IgD-negative memory B cell (primary cell): ENCODE data around the gene POU3F4. TPM values are rescaled to one million over a fixed set of nuclear protein-coding genes. Genes with fewer than 3 reads are reported as not detected.

Experiments used
- H3K27ac Mint-ChIP-seq, 3 donors: one replicate each; pipeline ENCODE4 v1.8.0; 2020 to 2022; ENCODE audit warnings: mild to moderate bottlenecking in 3 of 3, mixed read lengths in 3 of 3, moderate library complexity in 1 of 3
- H3K27me3 Mint-ChIP-seq: one replicate; pipeline ENCODE4 v1.8.0; 2021; ENCODE audit warnings: mixed read lengths
- H3K36me3 Mint-ChIP-seq: one replicate; pipeline ENCODE4 v1.8.0; 2020; ENCODE audit warnings: mild to moderate bottlenecking, mixed read lengths
- H3K4me1 Mint-ChIP-seq, 3 donors: one replicate each; pipeline ENCODE4 v1.8.0; 2020 to 2022; ENCODE audit warnings: mixed read lengths in 3 of 3, mild to moderate bottlenecking in 1 of 3
- H3K4me3 Mint-ChIP-seq, 4 donors: one replicate each; pipeline ENCODE4 v1.8.0; 2020 to 2022; ENCODE audit warnings: mild to moderate bottlenecking in 4 of 4, mixed read lengths in 4 of 4, moderate library complexity in 3 of 4
- H3K9me3 Mint-ChIP-seq, 3 donors: one replicate each; pipeline ENCODE4 v1.8.0; 2020 to 2021; ENCODE audit warnings: mixed read lengths in 3 of 3, mild to moderate bottlenecking in 1 of 3
- polyA plus RNA-seq: library from polyadenylated mRNA; unstranded; fragments of 300-500 nt; fragmentation: Illumina TruSeq; gene quantifications from one replicate; pipeline ENCODE4 v1.2.3, GENCODE V29; 2021

Gene POU3F4
- polyA plus RNA-seq, 1 donor from 2014 or later: not detected

GRCh38 chrX:83535417-83536196 lies 27.5 kb downstream of the POU3F4 start:
- peaks cover 0 to 10% (median 0%) of the 10 kb centered on the region in 3 donors for H3K4me1 Mint-ChIP-seq
- H3K27ac Mint-ChIP-seq: peak overlapping the region in 1 of 3 donors; percentile 14
- no peaks in the 10 kb centered on the region for H3K36me3 Mint-ChIP-seq
- H3K4me3 Mint-ChIP-seq: peak overlapping the region; percentile 27 to 88 (median 82)
- peaks cover 4% of the 10 kb centered on the region for H3K27me3 Mint-ChIP-seq
- H3K9me3 Mint-ChIP-seq: no peaks in the 10 kb centered on the region
